Kidney epithelial cell (primary cell): ENCODE results near the gene AFP. TPM values are rescaled to one million over a fixed set of nuclear protein-coding genes. Genes with fewer than 3 reads are reported as not detected.
A peak's percentile ranks its signal among the peaks of the same experiment; 100 is the strongest.

Experiments
- DNase-seq: peaks from one replicate; pipeline ENCODE4 v3.0.0-alpha.2; 2010; ENCODE audit warnings: low read depth
- H3K27me3 ChIP-seq: 2 replicates; pipeline ENCODE4 v1.6.0; 2011; ENCODE audit warnings: low read length; ENCODE audit not compliant: control insufficient read depth, insufficient read depth
- H3K36me3 ChIP-seq: 2 replicates; pipeline ENCODE4 v1.5.1; 2011; ENCODE audit warnings: low read length; ENCODE audit not compliant: control insufficient read depth, insufficient read depth
- H3K4me3 ChIP-seq: 2 replicates; pipeline ENCODE4 v1.5.1; 2011; ENCODE audit warnings: low read depth, mild to moderate bottlenecking, control low read depth, low read length
- CTCF ChIP-seq: IDR thresholded peaks from 2 replicates; pipeline ENCODE4 v1.5.1; 2011; ENCODE audit warnings: mild to moderate bottlenecking, moderate library complexity, low read length, control low read depth, inconsistent platforms; ENCODE audit not compliant: insufficient read depth, poor library complexity, severe bottlenecking
- total RNA-seq: library from RNA; depleted of rRNA; stranded (reverse); fragments of >200 nt; gene quantifications from 2 replicates; pipeline ENCODE4 v1.2.3, GENCODE V29; 2015

AFP gene
- total RNA-seq, 1 donor from 2014 or later: not detected

GRCh38 chr4:73447671-73448070 is 11.7 kb downstream of the AFP start:
- TF ChIP-seq CTCF: no peak
- DNase-seq: no peak
- Histone ChIP-seq H3K4me3 (no peak overlapping the region), H3K27me3 (no peaks in the 10 kb centered on the region), H3K36me3 (no peaks in the 10 kb centered on the region)

GRCh38 chr4:73448448-73449203 is 12.6 kb downstream of the AFP start:
- no peak for TF ChIP-seq CTCF

GRCh38 chr4:73450398-73451004 is 14.5 kb downstream of the AFP start:
- Histone ChIP-seq H3K27me3 (no peaks in the 10 kb centered on the region), H3K36me3 (no peaks in the 10 kb centered on the region), H3K4me3 (no peak overlapping the region)
- peak; percentile 34 for DNase-seq
- TF ChIP-seq CTCF: no peak

More at GRCh38 chr4:73448448-73449203, 12.6 kb downstream of the AFP start:
- Histone ChIP-seq H3K27me3 (no peaks in the 10 kb centered on the region), H3K36me3 (no peaks in the 10 kb centered on the region), H3K4me3 (no peak overlapping the region)
- no peak for DNase-seq

- Histone ChIP-seq H3K27me3 (no peaks in the 10 kb centered on the region), H3K4me3 (no peak overlapping the region), H3K36me3 (no peaks in the 10 kb centered on the region)
- no peak for TF ChIP-seq CTCF
- DNase-seq: no peak
These were observed 15.4 kb downstream of the AFP start for GRCh38 chr4:73451404-73451803.

- no peaks in the 10 kb centered on the region for H3K36me3 ChIP-seq
- DNase-seq: no peak
- no peaks in the 10 kb centered on the region for H3K27me3 ChIP-seq
- no peak overlapping the region for H3K4me3 ChIP-seq
- TF ChIP-seq CTCF: no peak
These were observed 16.1 kb downstream of the AFP start for GRCh38 chr4:73451981-73452747.
